Neural progenitor cell (in vitro differentiated cells): ENCODE measurements around the gene PRKD1. TPM values are rescaled to one million over a fixed set of nuclear protein-coding genes. Genes with fewer than 3 reads are reported as not detected.

Source experiments
- DNase-seq: peaks from one replicate; pipeline ENCODE4 v3.0.0-alpha.2; 2016; ENCODE audit warnings: low spot score
- H2AFZ ChIP-seq: fragments of 200-600 bp; sonication (generic); replicated peaks from 2 replicates; pipeline ENCODE4 v1.6.1; 2016; ENCODE audit warnings: antibody characterized with exemption
- H3F3A ChIP-seq: fragments of 200-600 bp; sonication (generic); 2 replicates; pipeline ENCODE4 v1.6.1; 2016; ENCODE audit warnings: antibody characterized with exemption, low read depth
- H3K27ac ChIP-seq: fragments of 200-600 bp; sonication (generic); 2 replicates; pipeline ENCODE4 v1.5.1; 2016; ENCODE audit warnings: mild to moderate bottlenecking
- H3K27me3 ChIP-seq: fragments of 200-600 bp; sonication (generic); 2 replicates; pipeline ENCODE4 v1.6.1; 2016; ENCODE audit warnings: mild to moderate bottlenecking, moderate library complexity
- H3K36me3 ChIP-seq: fragments of 200-600 bp; sonication (generic); 2 replicates; pipeline ENCODE4 v1.5.1; 2016
- H3K4me1 ChIP-seq: fragments of 200-600 bp; sonication (generic); 2 replicates; pipeline ENCODE4 v1.6.1; 2016; ENCODE audit warnings: mixed run types
- H3K4me2 ChIP-seq: fragments of 200-600 bp; sonication (generic); 2 replicates; pipeline ENCODE4 v1.6.1; 2016
- H3K4me3 ChIP-seq: fragments of 200-600 bp; sonication (generic); 2 replicates; pipeline ENCODE4 v1.5.1; 2016
- H3K79me2 ChIP-seq: fragments of 200-600 bp; sonication (generic); 2 replicates; pipeline ENCODE4 v1.6.1; 2016; ENCODE audit warnings: low read depth
- H3K9ac ChIP-seq: fragments of 200-600 bp; sonication (generic); 2 replicates; pipeline ENCODE4 v1.6.1; 2016
- H3K9me3 ChIP-seq: fragments of 200-600 bp; sonication (generic); 2 replicates; pipeline ENCODE4 v1.5.1; 2016; ENCODE audit warnings: low read depth
- H4K20me1 ChIP-seq: fragments of 200-600 bp; sonication (generic); 2 replicates; pipeline ENCODE4 v1.6.1; 2016; ENCODE audit warnings: low read depth
- H3K27ac Mint-ChIP-seq: 3 replicates; pipeline ENCODE4 v1.8.0; 2021; ENCODE audit warnings: mixed read lengths
- H3K27me3 Mint-ChIP-seq: 2 replicates; pipeline ENCODE4 v1.8.0; 2022; ENCODE audit warnings: low read depth, mild to moderate bottlenecking, inconsistent platforms, moderate library complexity, mixed read lengths; ENCODE audit not compliant: insufficient read depth
- H3K36me3 Mint-ChIP-seq: 3 replicates; pipeline ENCODE4 v1.8.0; 2021; ENCODE audit warnings: mixed read lengths
- H3K4me1 Mint-ChIP-seq: 3 replicates; pipeline ENCODE4 v1.8.0; 2021; ENCODE audit warnings: mixed read lengths
- H3K4me3 Mint-ChIP-seq: 3 replicates; pipeline ENCODE4 v1.8.0; 2021; ENCODE audit warnings: mild to moderate bottlenecking, moderate library complexity, mixed read lengths
- H3K9me3 Mint-ChIP-seq: 3 replicates; pipeline ENCODE4 v1.8.0; 2020; ENCODE audit warnings: mixed read lengths
- CTCF ChIP-seq: fragments of 200-600 bp; sonication (generic); IDR thresholded peaks from 2 replicates; pipeline ENCODE4 v1.5.1; 2017; ENCODE audit warnings: antibody characterized with exemption, mild to moderate bottlenecking
- EZH2 ChIP-seq: fragments of 200-600 bp; sonication (generic); IDR thresholded peaks from 2 replicates; pipeline ENCODE4 v1.6.1; 2017; ENCODE audit warnings: antibody characterized with exemption, mild to moderate bottlenecking, moderate library complexity
- EZH2phosphoT487 ChIP-seq: fragments of 200-600 bp; sonication (generic); IDR thresholded peaks from 2 replicates; pipeline ENCODE4 v1.6.1; 2017; ENCODE audit warnings: antibody characterized with exemption
- total RNA-seq: library from RNA; depleted of rRNA; stranded (reverse); fragments of >200 nt; gene quantifications from 2 replicates; pipeline ENCODE4 v1.2.3, GENCODE V29; 2015; ENCODE audit warnings: low replicate concordance

Gene PRKD1
- total RNA-seq, 1 donor from 2014 or later, result 8.7 TPM

- no peaks in the 10 kb centered on the region for H3K27me3 ChIP-seq
- no peaks in the 10 kb centered on the region for H4K20me1 ChIP-seq
- no peaks in the 10 kb centered on the region for H3K27me3 Mint-ChIP-seq
- H3K79me2 ChIP-seq, result no peaks in the 10 kb centered on the region
- no peak overlapping the region for H3K4me3 ChIP-seq
- no peaks in the 10 kb centered on the region for H3K36me3 Mint-ChIP-seq
- peaks cover 27% of the 10 kb centered on the region for H3K4me1 ChIP-seq
- DNase-seq, result peak; percentile 44
- peaks cover 41% of the 10 kb centered on the region for H3K4me1 Mint-ChIP-seq
- H3F3A ChIP-seq, result no peaks in the 10 kb centered on the region
- no peak overlapping the region for H3K4me3 Mint-ChIP-seq
- H3K9me3 Mint-ChIP-seq, result no peaks in the 10 kb centered on the region
- H3K27ac ChIP-seq, result no peak overlapping the region
- no peak overlapping the region for H3K9ac ChIP-seq
- no peak overlapping the region for H2AFZ ChIP-seq
- no peaks in the 10 kb centered on the region for H3K9me3 ChIP-seq
- no peaks in the 10 kb centered on the region for H3K36me3 ChIP-seq
- TF ChIP-seq CTCF (no peak), EZH2 (no peak), EZH2phosphoT487 (no peak)
- H3K4me2 ChIP-seq, result peak overlapping the region; percentile 50
- H3K27ac Mint-ChIP-seq, result peak overlapping the region; percentile 50
These were observed 103.8 kb downstream of the PRKD1 start for GRCh38 chr14:29823816-29824215.

- H3K79me2 ChIP-seq, result no peaks in the 10 kb centered on the region
- H3F3A ChIP-seq, result no peaks in the 10 kb centered on the region
- DNase-seq, result no peak
- no peak overlapping the region for H3K9ac ChIP-seq
- no peaks in the 10 kb centered on the region for H3K9me3 ChIP-seq
- H3K4me3 Mint-ChIP-seq, result no peak overlapping the region
- H3K27ac Mint-ChIP-seq, result peak overlapping the region; percentile 75
- H3K4me2 ChIP-seq, result peak overlapping the region; percentile 44
- no peaks in the 10 kb centered on the region for H3K36me3 Mint-ChIP-seq
- TF ChIP-seq EZH2 (no peak), CTCF (no peak), EZH2phosphoT487 (no peak)
- no peaks in the 10 kb centered on the region for H3K27me3 Mint-ChIP-seq
- H3K9me3 Mint-ChIP-seq, result no peaks in the 10 kb centered on the region
- no peak overlapping the region for H3K4me3 ChIP-seq
- H3K4me1 ChIP-seq, result peaks cover 27% of the 10 kb centered on the region
- H2AFZ ChIP-seq, result peak overlapping the region; percentile 7
- H4K20me1 ChIP-seq, result no peaks in the 10 kb centered on the region
- peaks cover 40% of the 10 kb centered on the region for H3K4me1 Mint-ChIP-seq
- no peaks in the 10 kb centered on the region for H3K27me3 ChIP-seq
- peak overlapping the region; percentile 7 for H3K27ac ChIP-seq
- H3K36me3 ChIP-seq, result no peaks in the 10 kb centered on the region
These were observed 105.3 kb downstream of the PRKD1 start for GRCh38 chr14:29822430-29822709.

GRCh38 chr14:29821661-29822429 lies 105.8 kb downstream of the PRKD1 start:
- peak overlapping the region; percentile 75 for H3K27ac Mint-ChIP-seq
- no peaks in the 10 kb centered on the region for H3K36me3 Mint-ChIP-seq
- peaks cover 3% of the 10 kb centered on the region for H3K27me3 Mint-ChIP-seq
- Histone ChIP-seq H3K27ac (no peak overlapping the region), H3K9me3 (no peaks in the 10 kb centered on the region), H3K9ac (no peak overlapping the region), H3K79me2 (no peaks in the 10 kb centered on the region), H3K27me3 (no peaks in the 10 kb centered on the region), H4K20me1 (no peaks in the 10 kb centered on the region), H3K4me1 (peaks cover 27% of the 10 kb centered on the region), H3K4me2 (peak overlapping the region; percentile 44), H2AFZ (peak overlapping the region; percentile 7), H3F3A (no peaks in the 10 kb centered on the region), H3K4me3 (no peak overlapping the region), H3K36me3 (no peaks in the 10 kb centered on the region)
- H3K4me1 Mint-ChIP-seq, result peaks cover 40% of the 10 kb centered on the region
- TF ChIP-seq EZH2 (no peak), CTCF (no peak), EZH2phosphoT487 (no peak)
- H3K9me3 Mint-ChIP-seq, result no peaks in the 10 kb centered on the region
- H3K4me3 Mint-ChIP-seq, result no peak overlapping the region
- no peak for DNase-seq
